HUES64 (cell line): Measurements from ENCODE around the gene CTSE.

Experiments used
- H3K27ac ChIP-seq: 2 replicates; pipeline ENCODE4 v1.7.0; 2013; ENCODE audit warnings: low read depth, low read length, inconsistent platforms
- H3K27me3 ChIP-seq: 2 replicates; pipeline ENCODE4 v1.6.1; 2013; ENCODE audit warnings: mild to moderate bottlenecking, low read length; ENCODE audit not compliant: insufficient read depth
- H3K36me3 ChIP-seq: 2 replicates; pipeline ENCODE4 v1.6.1; 2013; ENCODE audit warnings: mild to moderate bottlenecking, low read length; ENCODE audit not compliant: insufficient read depth
- H3K4me1 ChIP-seq: 2 replicates; pipeline ENCODE4 v1.6.1; 2013; ENCODE audit warnings: mild to moderate bottlenecking, low read length, moderate library complexity; ENCODE audit not compliant: insufficient read depth
- H3K4me3 ChIP-seq: 2 replicates; pipeline ENCODE4 v1.5.1; 2013; ENCODE audit warnings: mild to moderate bottlenecking, low read length, moderate library complexity
- H3K9ac ChIP-seq: 2 replicates; pipeline ENCODE4 v1.6.1; 2013; ENCODE audit warnings: mild to moderate bottlenecking, low read depth, low read length
- H3K9me3 ChIP-seq: 2 replicates; pipeline ENCODE4 v1.6.1; 2013; ENCODE audit warnings: low read depth, low read length; ENCODE audit not compliant: insufficient read depth
- WGBS: fragments of 150-250, 120-280 bp; methylation state at CpG from one replicate; pipeline ENCODE4 v1.1.7; 2013; ENCODE audit warnings: missing lambda C conversion rate; 5-methylcytosine and 5-hydroxymethylcytosine counted together

CTSE gene

GRCh38 chr1:205967554-205968335 lies 56.0 kb downstream of the CTSE start:
- 86% methylated on average over 10 of the region's 10 CpGs for WGBS
- no peaks in the 10 kb centered on the region for H3K4me1 ChIP-seq

GRCh38 chr1:205965036-205965884 lies 58.4 kb downstream of the CTSE start:
- Histone ChIP-seq H3K4me1 (no peaks in the 10 kb centered on the region), H3K9ac (no peak overlapping the region), H3K9me3 (no peaks in the 10 kb centered on the region), H3K27ac (no peak overlapping the region), H3K36me3 (no peaks in the 10 kb centered on the region), H3K4me3 (no peak overlapping the region), H3K27me3 (no peaks in the 10 kb centered on the region)
- 83% methylated on average over 12 of the region's 13 CpGs for WGBS

More at GRCh38 chr1:205967554-205968335, 56.0 kb downstream of the CTSE start:
- Histone ChIP-seq H3K36me3 (no peaks in the 10 kb centered on the region), H3K27ac (no peak overlapping the region), H3K9me3 (no peaks in the 10 kb centered on the region), H3K27me3 (no peaks in the 10 kb centered on the region), H3K9ac (no peak overlapping the region), H3K4me3 (no peak overlapping the region)

GRCh38 chr1:205963352-205964155 lies 60.1 kb downstream of the CTSE start:
- no peaks in the 10 kb centered on the region for H3K27me3 ChIP-seq
- no peaks in the 10 kb centered on the region for H3K9me3 ChIP-seq
- H3K4me3 ChIP-seq: no peak overlapping the region
- no peaks in the 10 kb centered on the region for H3K4me1 ChIP-seq
- no peak overlapping the region for H3K27ac ChIP-seq
- WGBS: 88% methylated on average over 16 of the region's 16 CpGs
- H3K36me3 ChIP-seq: no peaks in the 10 kb centered on the region
- H3K9ac ChIP-seq: no peak overlapping the region

- no peaks in the 10 kb centered on the region for H3K36me3 ChIP-seq
- no peak overlapping the region for H3K9ac ChIP-seq
- no peak overlapping the region for H3K27ac ChIP-seq
- no peak overlapping the region for H3K4me3 ChIP-seq
- no peaks in the 10 kb centered on the region for H3K9me3 ChIP-seq
- WGBS: 89% methylated on average over 6 of the region's 6 CpGs
- no peaks in the 10 kb centered on the region for H3K27me3 ChIP-seq
- H3K4me1 ChIP-seq: no peaks in the 10 kb centered on the region
Observed at GRCh38 chr1:205962821-205963221, 60.9 kb downstream of the CTSE start.

GRCh38 chr1:205961991-205962820 lies 61.5 kb downstream of the CTSE start:
- Histone ChIP-seq H3K9me3 (no peaks in the 10 kb centered on the region), H3K27me3 (no peaks in the 10 kb centered on the region), H3K9ac (no peak overlapping the region), H3K27ac (no peak overlapping the region), H3K4me3 (no peak overlapping the region), H3K36me3 (no peaks in the 10 kb centered on the region), H3K4me1 (no peaks in the 10 kb centered on the region)
- 89% methylated on average over 9 of the region's 9 CpGs for WGBS

- no peak overlapping the region for H3K4me3 ChIP-seq
- no peaks in the 10 kb centered on the region for H3K36me3 ChIP-seq
- no peaks in the 10 kb centered on the region for H3K4me1 ChIP-seq
- no peak overlapping the region for H3K9ac ChIP-seq
- H3K27ac ChIP-seq: no peak overlapping the region
- WGBS: 33% methylated on average over 2 of the region's 2 CpGs
- H3K27me3 ChIP-seq: no peaks in the 10 kb centered on the region
- no peaks in the 10 kb centered on the region for H3K9me3 ChIP-seq
Observed at GRCh38 chr1:205961405-205961804, 62.3 kb downstream of the CTSE start.

GRCh38 chr1:205959789-205960188 lies 63.9 kb downstream of the CTSE start:
- H3K9me3 ChIP-seq: no peaks in the 10 kb centered on the region
- no peaks in the 10 kb centered on the region for H3K4me1 ChIP-seq
- no peak overlapping the region for H3K4me3 ChIP-seq
- no peak overlapping the region for H3K9ac ChIP-seq
- no peak overlapping the region for H3K27ac ChIP-seq
- WGBS: 84% methylated on average over 4 of the region's 4 CpGs
- no peaks in the 10 kb centered on the region for H3K36me3 ChIP-seq
- H3K27me3 ChIP-seq: no peaks in the 10 kb centered on the region
